Transverse colon (tissue), 4 donors: ENCODE measurements around the gene MICB. TPM values are rescaled to one million over a fixed set of nuclear protein-coding genes. Genes with fewer than 3 reads are reported as not detected.

ENCODE experiments used
- DNase-seq: peaks from one replicate; pipeline ENCODE4 v3.0.0-alpha.2; 2019
- H3K27ac ChIP-seq, 4 donors: fragments of 200-600 bp; sonication (generic); 2 replicates each; pipeline ENCODE4 v1.5.1; 2016 to 2018; ENCODE audit warnings: inconsistent platforms in 4 of 4
- H3K27me3 ChIP-seq: fragments of 200-600 bp; sonication (generic); 2 replicates; pipeline ENCODE4 v1.5.1; 2017; ENCODE audit warnings: inconsistent platforms
- H3K36me3 ChIP-seq, 4 donors: fragments of 200-600 bp; sonication (generic); 2 replicates each; pipeline ENCODE4 v1.5.1; 2017 to 2019; ENCODE audit warnings: inconsistent platforms in 4 of 4
- H3K4me1 ChIP-seq, 4 donors: fragments of 200-600 bp; sonication (generic); 2 replicates each; pipeline ENCODE4 v1.5.1; 2017 to 2020; ENCODE audit warnings: inconsistent platforms in 4 of 4
- H3K4me3 ChIP-seq, 4 donors: fragments of 200-600 bp; sonication (generic); 1 replicate in 1 of 4; 2 replicates in 3 of 4; pipeline versions ENCODE4 v1.5.1 to v1.6.1; 2017 to 2019; ENCODE audit warnings: inconsistent platforms in 4 of 4
- H3K9me3 ChIP-seq, 2 donors: fragments of 200-600 bp; sonication (generic); 2 replicates each; pipeline ENCODE4 v1.5.1; 2017 to 2019; ENCODE audit warnings: inconsistent platforms in 2 of 2
- CTCF ChIP-seq, 5 experiments: fragments of 200-600 bp in 3 of 5; fragments of 450-650 bp in 2 of 5; sonication (generic) in 3 of 5; IDR thresholded peaks; 1 replicate in 2 of 5; 2 replicates in 3 of 5; pipeline ENCODE4 v1.5.1; 2016 to 2017; ENCODE audit warnings: antibody characterized with exemption in 5 of 5, inconsistent platforms in 3 of 5, mild to moderate bottlenecking in 2 of 5, moderate library complexity in 1 of 5
- EP300 ChIP-seq: sonication (generic); formaldehyde crosslinking; IDR thresholded peaks from one replicate; pipeline ENCODE4 v1.6.1; 2017; ENCODE audit warnings: antibody characterized with exemption, low read depth
- POLR2A ChIP-seq: fragments of 450-650 bp; IDR thresholded peaks from one replicate; pipeline ENCODE4 v1.6.1; 2016; ENCODE audit warnings: antibody characterized with exemption, mild to moderate bottlenecking, moderate library complexity
- POLR2AphosphoS5 ChIP-seq, 3 donors: sonication (generic); formaldehyde crosslinking; IDR thresholded peaks; one replicate each; pipeline ENCODE4 v1.6.1; 2016; ENCODE audit warnings: antibody characterized with exemption in 3 of 3
- WGBS, 2 donors: methylation state at CpG; one replicate each; pipeline ENCODE4 v1.1.5; 2018; ENCODE audit warnings: low coverage in 1 of 2; 5-methylcytosine and 5-hydroxymethylcytosine counted together
- in situ Hi-C, 4 donors: fragments of 200-750 bp; cut with MboI; loops; one replicate each; pipeline versions ENCODE4 v1.15.0 to v1.15.1; 2017; ENCODE audit warnings: low sequenced_read_pairs in 3 of 4, low pct_ligation_motif_present in 1 of 4, low pct_unique_long_range_greater_than_20kb in 1 of 4
- intact Hi-C: fragments of 100-400 bp; cut with DNase I; formaldehyde crosslinking; loops from one replicate; pipeline ENCODE4 v1.15.1; 2023; ENCODE audit warnings: low total_unique reads
- total RNA-seq, 4 donors: library from RNA; depleted of rRNA; stranded (reverse); fragments of >200 nt; gene quantifications; one replicate each; pipeline ENCODE4 v1.1.0, GENCODE V29; 2016

Gene MICB
- total RNA-seq, 4 donors from 2014 or later: 1.4 to 9.7 (median 4.0) TPM

GRCh38 chr6:31534011-31534410, 36.1 kb downstream of the MICB start:
- WGBS, 2 donors: 89% methylated on average over 6 of the region's 6 CpGs; no CpG with 5 or more reads in 1 of the 2 donors
- Histone ChIP-seq H3K4me1 (peaks cover 0 to 11% (median 6%) of the 10 kb centered on the region in 4 donors), H3K27me3 (no peaks in the 10 kb centered on the region), H3K9me3 (no peaks in the 10 kb centered on the region), H3K27ac (no peak overlapping the region), H3K4me3 (no peak overlapping the region), H3K36me3 (peaks cover 0 to 88% (median 44%) of the 10 kb centered on the region in 4 donors)
- intact Hi-C loops (no loop called here), in situ Hi-C loops (no loop called here)
- DNase-seq: no peak
- TF ChIP-seq EP300 (no peak), CTCF (IDR thresholded peaks at IDR 0.05) (no peak), POLR2A (peak; percentile 15), POLR2AphosphoS5 (IDR thresholded peaks at IDR 0.05) (no peak)

GRCh38 chr6:31534521-31535040, 36.6 kb downstream of the MICB start:
- TF ChIP-seq POLR2AphosphoS5 (IDR thresholded peaks at IDR 0.05) (no peak), POLR2A (no peak), EP300 (no peak), CTCF (IDR thresholded peaks at IDR 0.05) (no peak)
- Histone ChIP-seq H3K36me3 (peaks cover 0 to 91% (median 46%) of the 10 kb centered on the region in 4 donors), H3K9me3 (no peaks in the 10 kb centered on the region), H3K27ac (no peak overlapping the region), H3K4me1 (peaks cover 3 to 16% (median 12%) of the 10 kb centered on the region in 4 donors), H3K27me3 (no peaks in the 10 kb centered on the region), H3K4me3 (no peak overlapping the region)
- DNase-seq: no peak
- in situ Hi-C loops (no loop called here), intact Hi-C loops (no loop called here)
- WGBS, 2 donors: 89 to 100% methylated on average over 10 to 24 of the region's 24 CpGs

GRCh38 chr6:31535538-31536324, 37.8 kb downstream of the MICB start:
- intact Hi-C loops: no loop called here
- peaks cover 14 to 28% (median 24%) of the 10 kb centered on the region in 4 donors for H3K4me1 ChIP-seq
- DNase-seq: no peak
- TF ChIP-seq POLR2AphosphoS5 (IDR thresholded peaks at IDR 0.05) (no peak), CTCF (IDR thresholded peaks at IDR 0.05) (no peak), EP300 (no peak), POLR2A (no peak)
- H3K9me3 ChIP-seq: no peaks in the 10 kb centered on the region
- H3K27ac ChIP-seq: no peak overlapping the region
- peaks cover 0 to 87% (median 47%) of the 10 kb centered on the region in 4 donors for H3K36me3 ChIP-seq
- in situ Hi-C loops: no loop called here
- WGBS, 2 donors: 38% methylated on average over 1 to 2 of the region's 2 CpGs
- no peak overlapping the region for H3K4me3 ChIP-seq
- H3K27me3 ChIP-seq: no peaks in the 10 kb centered on the region

- Histone ChIP-seq H3K27ac (no peak overlapping the region), H3K4me1 (peaks cover 19 to 38% (median 32%) of the 10 kb centered on the region in 4 donors), H3K36me3 (peaks cover 0 to 59% (median 30%) of the 10 kb centered on the region in 4 donors), H3K9me3 (no peaks in the 10 kb centered on the region), H3K4me3 (peak overlapping the region in 1 of 4 donors; percentile 71), H3K27me3 (no peaks in the 10 kb centered on the region)
- 42% methylated on average over 6 of the region's 6 CpGs; no CpG with 5 or more reads in 1 of the 2 donors for WGBS, 2 donors
- in situ Hi-C loops: no loop called here
- TF ChIP-seq POLR2A (no peak), POLR2AphosphoS5 (IDR thresholded peaks at IDR 0.05) (no peak), EP300 (no peak), CTCF (IDR thresholded peaks at IDR 0.05) (no peak)
- intact Hi-C loops: no loop called here
- no peak for DNase-seq
Observed at GRCh38 chr6:31538805-31539400, 41.0 kb downstream of the MICB start.
